ENCODE measurements around the gene DNAH6. TPM values are rescaled to one million over a fixed set of nuclear protein-coding genes. Genes with fewer than 3 reads are reported as not detected.

DNAH6 gene
- total RNA-seq, 1 experiment from 2014 or later, result 0.02 TPM

DNA sequence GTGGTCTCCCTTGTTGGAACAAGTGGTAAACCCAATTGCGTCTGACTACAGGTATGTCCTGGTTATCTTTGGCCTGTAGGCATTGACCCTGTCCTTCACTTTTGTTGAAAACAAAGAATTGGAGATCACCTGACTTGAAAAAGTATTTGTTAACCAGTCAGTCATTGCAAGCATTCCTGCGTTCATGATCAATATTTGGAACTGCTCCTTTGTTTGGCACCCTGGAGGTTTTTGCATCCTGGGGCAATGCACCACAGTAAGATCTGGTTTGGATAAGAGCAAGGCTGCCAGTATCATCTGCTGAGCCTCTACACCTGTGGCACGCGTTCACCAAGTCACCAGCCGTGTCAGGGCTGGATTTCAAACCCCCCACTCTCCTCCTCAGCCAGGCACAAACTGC lies 115.7 kb downstream of the DNAH6 start:
- no peak for DNase-seq (ENCODE audit: low read depth)

GRCh38 chr2:84636080-84636971 lies 120.0 kb downstream of the DNAH6 start:
- DNase-seq (ENCODE audit: low read depth), result no peak

- DNase-seq (ENCODE audit: low read depth), result no peak
Measured at GRCh38 chr2:84639751-84640150, 123.5 kb downstream of the DNAH6 start.

DNA sequence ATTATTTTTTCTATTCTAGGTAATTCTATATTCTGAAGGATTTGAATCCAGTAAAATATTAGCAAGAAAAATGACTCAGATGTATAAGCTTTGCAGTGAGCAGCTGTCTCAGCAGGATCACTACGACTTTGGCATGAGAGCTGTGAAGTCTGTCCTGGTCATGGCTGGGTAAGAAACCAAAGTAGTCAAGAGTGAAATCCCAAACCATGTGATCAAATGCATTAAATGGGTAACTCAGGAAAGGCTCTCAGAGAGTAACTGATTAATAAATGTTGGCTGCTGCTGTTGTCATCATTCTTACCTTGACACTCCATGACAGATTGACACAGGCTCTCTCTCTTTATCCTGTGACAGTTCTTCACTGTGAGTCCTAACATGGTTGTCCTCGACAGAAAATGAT lies 124.1 kb downstream of the DNAH6 start:
- no peak for DNase-seq (ENCODE audit: low read depth)

DNA sequence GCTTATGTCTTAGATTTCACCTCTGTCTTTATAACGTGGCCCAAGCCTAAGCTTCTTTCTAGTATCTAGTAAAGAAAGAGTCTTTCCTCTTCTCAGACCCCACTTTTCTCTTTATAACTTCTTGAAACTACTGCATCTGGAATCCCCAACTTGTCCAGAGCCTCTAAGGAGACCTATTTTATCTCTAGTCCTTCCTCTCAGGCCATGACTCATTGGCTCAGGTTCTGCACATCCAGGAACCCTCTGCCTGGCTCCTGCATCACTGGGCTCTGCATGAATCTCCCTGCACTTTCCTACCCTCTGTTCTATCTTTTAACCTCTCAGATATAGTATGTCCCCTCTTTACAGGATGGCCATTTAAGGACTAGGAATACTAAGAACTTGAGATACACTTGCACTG lies 124.7 kb downstream of the DNAH6 start:
- DNase-seq (ENCODE audit: low read depth), result no peak

- no peak for DNase-seq (ENCODE audit: low read depth)
Measured at GRCh38 chr2:84643991-84644390, 127.7 kb downstream of the DNAH6 start.

DNA sequence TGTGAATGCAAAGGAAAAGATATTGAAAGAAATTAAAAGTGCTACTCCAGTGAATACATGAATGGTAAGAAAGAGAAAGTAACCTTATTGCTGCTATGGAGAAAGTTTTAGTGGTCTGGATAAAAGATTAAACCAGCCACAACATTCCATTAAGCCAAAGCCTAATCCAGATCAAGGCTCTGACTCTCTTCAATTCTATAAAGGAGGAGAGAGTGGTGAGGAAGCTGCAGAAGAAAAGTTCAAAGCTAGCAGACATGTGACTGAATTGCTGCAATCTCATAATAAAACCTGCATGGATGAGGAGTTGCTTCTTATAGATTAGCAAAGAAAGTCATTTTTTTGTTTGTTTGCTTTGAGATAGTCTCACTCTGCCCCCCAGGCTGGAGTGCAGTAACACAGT lies 130.2 kb downstream of the DNAH6 start:
- no peak for DNase-seq (ENCODE audit: low read depth)

DNA sequence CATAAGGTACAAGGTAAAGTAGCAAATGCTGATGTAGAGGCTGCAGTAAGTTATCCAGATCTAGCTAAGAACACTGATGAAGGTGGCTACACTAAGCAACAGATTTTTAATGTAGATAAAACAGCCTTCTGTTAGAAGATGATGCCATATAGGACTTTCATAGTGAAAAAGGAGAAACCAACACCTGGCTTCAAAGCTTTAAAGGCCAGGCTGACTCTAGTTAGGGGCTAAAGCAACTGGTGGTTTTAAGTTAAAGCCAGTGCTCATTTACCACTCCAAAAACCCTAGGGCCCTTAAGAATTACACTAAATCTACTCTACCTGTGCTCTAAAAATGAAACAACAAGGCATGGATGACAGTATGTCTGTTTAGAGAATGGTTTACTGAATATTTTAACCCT lies 131.0 kb downstream of the DNAH6 start:
- no peak for DNase-seq (ENCODE audit: low read depth)

DNA sequence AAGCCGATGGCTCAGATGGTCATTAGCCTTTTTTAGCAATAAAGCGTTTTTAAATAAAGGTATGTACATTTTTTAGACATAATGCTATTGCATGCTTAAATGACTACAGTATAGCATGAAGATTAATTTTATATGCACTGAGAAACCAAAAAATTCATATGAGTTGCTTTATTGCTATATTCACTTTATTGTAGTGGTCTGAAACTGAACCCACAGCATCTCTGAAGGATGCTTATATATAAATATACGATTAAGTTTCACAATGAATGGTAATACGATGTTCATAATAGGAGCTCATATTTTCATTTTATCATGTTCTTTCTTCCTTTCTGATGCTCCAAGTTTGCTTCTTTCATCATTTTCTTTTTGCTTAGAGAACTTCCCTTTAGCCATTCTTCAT lies 132.8 kb downstream of the DNAH6 start:
- no peak for DNase-seq (ENCODE audit: low read depth)

- no peak for DNase-seq (ENCODE audit: low read depth)
Measured at GRCh38 chr2:84649487-84650142, 133.3 kb downstream of the DNAH6 start.

DNA sequence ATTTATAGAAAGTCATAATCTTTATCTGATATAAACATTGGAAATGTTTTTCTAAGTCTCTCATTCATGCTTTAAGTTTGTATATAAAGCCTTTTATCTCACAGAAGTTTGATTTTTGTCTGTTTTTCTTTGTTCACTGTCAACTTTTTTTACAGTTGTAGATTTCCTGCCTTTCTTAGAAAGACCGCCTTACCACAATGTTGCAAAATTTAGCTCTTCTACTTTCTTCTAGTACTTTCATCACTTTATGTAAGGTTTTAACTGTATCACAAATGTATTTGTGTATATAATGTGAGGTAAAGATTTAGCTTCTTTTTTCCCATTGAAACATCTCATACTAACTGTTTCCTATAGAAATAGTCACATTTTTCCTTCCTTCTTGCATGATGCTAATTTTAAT lies 136.1 kb downstream of the DNAH6 start:
- no peak for DNase-seq (ENCODE audit: low read depth)

GRCh38 chr2:84653302-84653701 lies 137.0 kb downstream of the DNAH6 start:
- no peak for DNase-seq (ENCODE audit: low read depth)

DNA sequence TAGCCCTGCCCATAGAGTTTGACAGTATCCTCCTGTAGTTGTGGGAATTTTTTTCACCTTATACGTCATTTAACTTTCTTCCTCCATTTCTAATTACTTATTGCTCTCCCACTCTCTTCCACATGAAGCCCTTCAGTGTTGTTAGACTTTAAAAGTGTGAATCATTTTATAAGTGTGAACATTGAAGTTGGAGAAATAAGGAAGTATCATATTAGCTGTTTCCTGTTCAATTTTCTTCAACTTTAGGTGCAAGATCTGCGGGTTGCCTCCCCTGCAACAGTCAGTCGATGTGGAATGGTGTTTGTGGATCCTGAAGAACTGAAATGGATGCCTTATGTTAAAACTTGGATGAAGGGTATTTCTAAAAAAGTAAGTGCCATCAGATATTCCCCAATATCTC lies 138.1 kb downstream of the DNAH6 start:
- no peak for DNase-seq (ENCODE audit: low read depth)

GRCh38 chr2:84669122-84669521 lies 152.8 kb downstream of the DNAH6 start:
- no peak for DNase-seq (ENCODE audit: low read depth)

- DNase-seq (ENCODE audit: low read depth), result no peak
Measured at GRCh38 chr2:84674099-84674498, 157.8 kb downstream of the DNAH6 start.

DNA sequence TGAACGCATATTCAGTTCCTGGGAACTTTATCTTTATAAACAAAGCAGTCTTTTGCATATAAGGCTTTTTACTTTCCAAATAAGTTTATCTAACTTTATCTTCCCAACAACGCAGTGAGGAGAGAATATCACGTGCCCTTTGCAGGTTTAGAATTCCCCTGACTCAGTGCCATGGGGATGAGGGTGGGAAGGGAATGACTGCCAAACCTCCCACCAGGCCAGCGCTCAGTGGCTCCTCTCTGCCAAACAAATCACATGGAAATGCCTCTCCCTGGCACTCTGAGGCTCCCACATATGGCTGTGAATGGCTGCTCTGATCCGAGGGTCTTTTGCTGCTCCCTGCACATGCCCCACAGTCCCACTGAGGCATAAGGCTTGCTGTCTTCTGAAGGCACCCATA lies 158.3 kb downstream of the DNAH6 start:
- peak; percentile 1 for DNase-seq (ENCODE audit: low read depth)

DNA sequence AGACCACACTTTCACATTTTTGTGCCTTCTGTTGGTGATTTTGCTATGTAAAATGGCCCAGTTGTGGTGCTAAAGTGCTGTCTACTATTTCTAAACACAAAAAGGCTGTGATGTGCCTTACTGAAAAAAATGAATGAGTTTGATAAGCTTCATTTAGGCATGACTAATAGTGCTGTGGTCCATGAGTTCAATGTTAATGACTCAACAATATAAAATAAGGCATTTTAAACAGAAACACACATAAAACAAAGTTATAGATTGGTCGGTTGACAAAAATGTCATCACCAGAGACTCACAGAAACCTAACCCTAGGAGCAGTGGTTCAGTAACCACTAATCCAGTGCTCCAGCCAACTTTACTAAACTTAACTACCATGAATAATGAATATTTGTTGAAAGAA lies 160.0 kb downstream of the DNAH6 start:
- peak; percentile 54 for DNase-seq (ENCODE audit: low read depth)

GRCh38 chr2:84678214-84678613 lies 161.9 kb downstream of the DNAH6 start:
- no peak for DNase-seq (ENCODE audit: low read depth)

DNA sequence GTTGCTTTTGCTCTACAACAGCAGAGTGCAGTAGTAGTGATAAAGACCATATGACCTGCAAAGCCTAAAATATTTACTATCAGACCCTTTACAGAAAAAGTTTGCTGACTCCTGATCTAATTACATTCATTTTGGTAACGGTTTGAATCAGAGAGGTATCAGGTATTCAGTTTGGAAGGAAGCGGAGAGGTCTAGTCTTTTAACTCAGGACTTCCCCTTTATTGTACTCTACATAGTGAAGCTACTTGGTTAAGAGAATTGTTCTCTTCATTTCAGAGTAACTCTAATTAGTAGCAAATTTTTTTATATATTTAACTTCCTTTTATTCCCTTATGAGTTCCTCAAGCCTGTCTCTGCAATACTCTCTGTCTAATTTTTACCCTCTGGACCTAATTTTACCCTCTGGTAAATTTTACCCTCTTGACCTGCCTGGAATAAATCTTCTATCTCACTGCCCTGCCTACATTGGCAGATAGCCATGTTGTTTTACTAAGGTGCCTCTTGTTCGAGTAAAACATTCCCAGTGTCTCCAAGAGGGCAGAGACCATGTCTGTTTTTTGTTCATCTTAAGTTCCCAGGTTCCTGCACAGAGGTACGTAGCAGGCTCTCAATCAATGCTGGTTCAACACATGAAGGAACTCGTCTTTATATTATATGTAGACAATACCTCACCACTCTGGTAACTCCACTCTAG lies 170.6 kb downstream of the DNAH6 start:
- DNase-seq (ENCODE audit: low read depth), result no peak

DNA sequence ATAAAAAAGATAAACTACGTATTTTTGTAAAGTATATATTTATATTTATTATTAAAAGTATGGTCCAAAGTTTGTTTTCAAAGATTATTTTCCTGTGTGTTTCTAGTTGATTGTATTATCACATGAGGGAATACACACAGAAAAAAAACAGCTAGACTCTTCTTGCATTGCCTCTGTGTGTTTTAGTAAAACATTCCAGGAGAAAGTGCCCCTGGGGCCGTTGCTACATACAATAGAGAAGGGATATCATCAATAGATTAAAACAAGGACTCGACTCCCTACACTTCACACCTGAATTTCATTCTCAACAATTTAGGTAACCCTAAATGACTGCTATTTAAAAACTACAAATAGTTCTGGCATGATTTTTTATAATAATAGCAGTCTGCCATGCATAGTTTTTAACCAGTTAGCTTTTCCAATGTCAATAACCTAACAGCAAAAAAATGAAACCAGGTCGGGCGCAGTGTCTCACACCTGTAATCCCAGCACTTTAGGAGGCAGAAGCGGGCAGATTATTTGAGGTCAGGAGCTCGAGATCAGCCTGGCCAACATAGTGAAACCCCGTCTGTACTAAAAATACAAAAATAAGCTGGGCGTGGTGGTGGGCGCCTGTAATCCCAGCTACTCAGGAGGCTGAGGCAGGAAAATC lies 171.3 kb downstream of the DNAH6 start:
- DNase-seq (ENCODE audit: low read depth), result no peak

DNA sequence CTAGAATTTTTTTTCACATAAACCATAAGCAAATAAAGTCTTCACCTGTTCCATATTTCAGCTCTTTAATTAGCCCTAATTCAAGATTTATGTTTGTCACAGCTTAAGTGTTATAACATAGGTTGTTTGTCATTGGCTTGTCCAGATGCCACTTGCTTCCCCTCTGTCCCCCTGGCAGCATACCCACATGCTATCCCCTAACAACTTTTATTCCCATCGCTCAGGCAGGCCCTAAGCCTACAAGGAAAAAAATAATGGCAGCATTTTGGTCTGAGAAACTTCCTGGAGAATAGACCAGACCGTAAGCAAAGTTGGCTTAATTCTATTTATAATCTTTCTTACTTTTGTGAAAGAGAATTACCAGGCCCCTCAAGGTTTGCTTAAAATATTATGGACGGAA lies 173.9 kb downstream of the DNAH6 start:
- DNase-seq (ENCODE audit: low read depth), result no peak

DNA sequence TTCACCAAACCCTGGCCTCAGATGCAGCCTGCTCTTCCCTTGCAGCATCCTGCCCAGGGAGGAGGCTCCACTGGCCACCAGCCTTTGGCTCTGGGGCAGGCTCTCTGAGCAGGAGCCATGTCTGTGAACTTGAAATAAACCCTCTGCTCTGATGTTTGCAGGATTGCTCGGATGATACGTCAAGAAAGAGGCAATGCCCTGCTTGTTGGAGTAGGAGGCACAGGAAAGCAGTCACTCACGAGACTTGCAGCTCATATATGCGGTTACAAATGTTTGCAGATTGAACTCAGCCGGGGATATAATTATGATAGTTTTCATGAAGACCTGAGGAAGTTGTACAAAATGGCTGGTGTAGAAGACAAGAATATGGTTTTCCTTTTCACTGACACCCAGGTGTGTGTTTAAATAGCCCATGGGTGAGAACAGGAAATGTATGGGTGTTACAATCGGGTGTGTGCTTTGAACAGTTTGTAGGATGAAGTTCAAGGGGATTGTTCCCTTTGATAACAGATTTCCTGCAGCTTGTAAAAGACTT lies 177.9 kb downstream of the DNAH6 start:
- no peak for DNase-seq (ENCODE audit: low read depth)
